HepG2 (cell line): ENCODE results near the gene CD86.

Source experiments
- ARID2 ChIP-seq: sonication (generic); formaldehyde crosslinking; IDR thresholded peaks from 2 replicates; pipeline ENCODE4 v1.8.1; 2022; ENCODE audit warnings: mild to moderate bottlenecking, missing genetic modification reagents, borderline replicate concordance
- ATM ChIP-seq: fragments of 450-650 bp; IDR thresholded peaks from 2 replicates; pipeline ENCODE4 v1.7.1; 2017; ENCODE audit warnings: mild to moderate bottlenecking, borderline replicate concordance
- POLR2A ChIP-seq, 2 experiments: IDR thresholded peaks; 2 replicates each; pipeline ENCODE4 v1.6.1; 2011; ENCODE audit warnings: low read depth in 2 of 2, low read length in 2 of 2, mild to moderate bottlenecking in 1 of 2, moderate library complexity in 1 of 2; ENCODE audit not compliant: insufficient read depth in 1 of 2
- SP4 ChIP-seq: sonication (generic); formaldehyde crosslinking; IDR thresholded peaks from 2 replicates; pipeline ENCODE4 v1.8.1; 2023; ENCODE audit warnings: mild to moderate bottlenecking, missing genetic modification reagents
- TGIF2 ChIP-seq: IDR thresholded peaks from 2 replicates; pipeline ENCODE4 v1.6.1; 2016; ENCODE audit warnings: control low read depth, missing compliant biosample characterization
- ZNF138 ChIP-seq: sonication (generic); formaldehyde crosslinking; IDR thresholded peaks from 2 replicates; pipeline ENCODE4 v1.5.0; 2020; ENCODE audit warnings: mild to moderate bottlenecking, low read depth, missing genetic modification reagents
- ZNF30 ChIP-seq: sonication (generic); formaldehyde crosslinking; IDR thresholded peaks from 2 replicates; pipeline ENCODE4 v1.5.0; 2020; ENCODE audit warnings: mild to moderate bottlenecking, missing genetic modification reagents
- TF ChIP-seq, protein P1 (sequence below), 2 experiments: IDR thresholded peaks; 2 replicates each; pipeline ENCODE4 v1.6.1; 2011 to 2012; ENCODE audit warnings: low read length in 2 of 2, borderline replicate concordance in 1 of 2, low read depth in 1 of 2, mild to moderate bottlenecking in 1 of 2, moderate library complexity in 1 of 2
- TF ChIP-seq, protein P2 (sequence below): sonication (generic); formaldehyde crosslinking; IDR thresholded peaks from 2 replicates; pipeline ENCODE4 v1.4.0; 2020; ENCODE audit warnings: missing genetic modification reagents

- TF ChIP-seq, protein P1, sequence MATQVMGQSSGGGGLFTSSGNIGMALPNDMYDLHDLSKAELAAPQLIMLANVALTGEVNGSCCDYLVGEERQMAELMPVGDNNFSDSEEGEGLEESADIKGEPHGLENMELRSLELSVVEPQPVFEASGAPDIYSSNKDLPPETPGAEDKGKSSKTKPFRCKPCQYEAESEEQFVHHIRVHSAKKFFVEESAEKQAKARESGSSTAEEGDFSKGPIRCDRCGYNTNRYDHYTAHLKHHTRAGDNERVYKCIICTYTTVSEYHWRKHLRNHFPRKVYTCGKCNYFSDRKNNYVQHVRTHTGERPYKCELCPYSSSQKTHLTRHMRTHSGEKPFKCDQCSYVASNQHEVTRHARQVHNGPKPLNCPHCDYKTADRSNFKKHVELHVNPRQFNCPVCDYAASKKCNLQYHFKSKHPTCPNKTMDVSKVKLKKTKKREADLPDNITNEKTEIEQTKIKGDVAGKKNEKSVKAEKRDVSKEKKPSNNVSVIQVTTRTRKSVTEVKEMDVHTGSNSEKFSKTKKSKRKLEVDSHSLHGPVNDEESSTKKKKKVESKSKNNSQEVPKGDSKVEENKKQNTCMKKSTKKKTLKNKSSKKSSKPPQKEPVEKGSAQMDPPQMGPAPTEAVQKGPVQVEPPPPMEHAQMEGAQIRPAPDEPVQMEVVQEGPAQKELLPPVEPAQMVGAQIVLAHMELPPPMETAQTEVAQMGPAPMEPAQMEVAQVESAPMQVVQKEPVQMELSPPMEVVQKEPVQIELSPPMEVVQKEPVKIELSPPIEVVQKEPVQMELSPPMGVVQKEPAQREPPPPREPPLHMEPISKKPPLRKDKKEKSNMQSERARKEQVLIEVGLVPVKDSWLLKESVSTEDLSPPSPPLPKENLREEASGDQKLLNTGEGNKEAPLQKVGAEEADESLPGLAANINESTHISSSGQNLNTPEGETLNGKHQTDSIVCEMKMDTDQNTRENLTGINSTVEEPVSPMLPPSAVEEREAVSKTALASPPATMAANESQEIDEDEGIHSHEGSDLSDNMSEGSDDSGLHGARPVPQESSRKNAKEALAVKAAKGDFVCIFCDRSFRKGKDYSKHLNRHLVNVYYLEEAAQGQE (IDR thresholded peaks at IDR 0.05; ENCODE audit: borderline replicate concordance in 1 of 2, low read depth in 1 of 2, low read length in 2 of 2): no peak
- TF ChIP-seq, protein P2, sequence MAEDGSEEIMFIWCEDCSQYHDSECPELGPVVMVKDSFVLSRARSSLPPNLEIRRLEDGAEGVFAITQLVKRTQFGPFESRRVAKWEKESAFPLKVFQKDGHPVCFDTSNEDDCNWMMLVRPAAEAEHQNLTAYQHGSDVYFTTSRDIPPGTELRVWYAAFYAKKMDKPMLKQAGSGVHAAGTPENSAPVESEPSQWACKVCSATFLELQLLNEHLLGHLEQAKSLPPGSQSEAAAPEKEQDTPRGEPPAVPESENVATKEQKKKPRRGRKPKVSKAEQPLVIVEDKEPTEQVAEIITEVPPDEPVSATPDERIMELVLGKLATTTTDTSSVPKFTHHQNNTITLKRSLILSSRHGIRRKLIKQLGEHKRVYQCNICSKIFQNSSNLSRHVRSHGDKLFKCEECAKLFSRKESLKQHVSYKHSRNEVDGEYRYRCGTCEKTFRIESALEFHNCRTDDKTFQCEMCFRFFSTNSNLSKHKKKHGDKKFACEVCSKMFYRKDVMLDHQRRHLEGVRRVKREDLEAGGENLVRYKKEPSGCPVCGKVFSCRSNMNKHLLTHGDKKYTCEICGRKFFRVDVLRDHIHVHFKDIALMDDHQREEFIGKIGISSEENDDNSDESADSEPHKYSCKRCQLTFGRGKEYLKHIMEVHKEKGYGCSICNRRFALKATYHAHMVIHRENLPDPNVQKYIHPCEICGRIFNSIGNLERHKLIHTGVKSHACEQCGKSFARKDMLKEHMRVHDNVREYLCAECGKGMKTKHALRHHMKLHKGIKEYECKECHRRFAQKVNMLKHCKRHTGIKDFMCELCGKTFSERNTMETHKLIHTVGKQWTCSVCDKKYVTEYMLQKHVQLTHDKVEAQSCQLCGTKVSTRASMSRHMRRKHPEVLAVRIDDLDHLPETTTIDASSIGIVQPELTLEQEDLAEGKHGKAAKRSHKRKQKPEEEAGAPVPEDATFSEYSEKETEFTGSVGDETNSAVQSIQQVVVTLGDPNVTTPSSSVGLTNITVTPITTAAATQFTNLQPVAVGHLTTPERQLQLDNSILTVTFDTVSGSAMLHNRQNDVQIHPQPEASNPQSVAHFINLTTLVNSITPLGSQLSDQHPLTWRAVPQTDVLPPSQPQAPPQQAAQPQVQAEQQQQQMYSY (CRISPR knock-in tag): no peak
- TF ChIP-seq ZNF138 (CRISPR knock-in tag): no peak
- TF ChIP-seq TGIF2: no peak
- TF ChIP-seq ATM: no peak
- TF ChIP-seq POLR2A (IDR thresholded peaks at IDR 0.05; ENCODE audit: insufficient read depth in 1 of 2, low read depth in 2 of 2, low read length in 2 of 2): no peak
- no peak for TF ChIP-seq ARID2 (CRISPR knock-in tag)
- no peak for TF ChIP-seq ZNF30 (CRISPR knock-in tag)
- TF ChIP-seq SP4: no peak
Observed at GRCh38 chr3:122019493-122019892, 35.7 kb upstream of the CD86 start.
